PFSK-1 (cell line): ENCODE data around the gene DDB1.

ENCODE experiments used
- FOXP2 ChIP-seq: optimal IDR thresholded peaks from 2 replicates; pipeline ENCODE3; 2011; ENCODE audit warnings: borderline replicate concordance, control low read depth, inconsistent platforms; ENCODE audit not compliant: insufficient read depth; ENCODE audit errors: extremely low read length, extremely low read depth
- POLR2AphosphoS5 ChIP-seq: IDR thresholded peaks from 2 replicates; pipeline ENCODE4 v1.6.1; 2012; ENCODE audit warnings: low read depth, mild to moderate bottlenecking, control low read depth, low read length, moderate library complexity
- REST ChIP-seq, 2 experiments: IDR thresholded peaks; 2 replicates each; pipeline versions ENCODE4 v1.6.1 to v1.8.0; 2011 to 2012; ENCODE audit warnings: low read depth in 2 of 2, low read length in 2 of 2, control low read depth in 1 of 2, inconsistent platforms in 1 of 2, mild to moderate bottlenecking in 1 of 2, moderate library complexity in 1 of 2; ENCODE audit not compliant: insufficient read depth in 1 of 2
- SIN3A ChIP-seq: IDR thresholded peaks from 2 replicates; pipeline ENCODE4 v1.6.1; 2012; ENCODE audit warnings: mild to moderate bottlenecking, low read length, moderate library complexity, borderline replicate concordance; ENCODE audit not compliant: insufficient read depth
- TAF1 ChIP-seq: IDR thresholded peaks from 2 replicates; pipeline ENCODE4 v1.6.1; 2012; ENCODE audit warnings: low read length, control low read depth, borderline replicate concordance; ENCODE audit not compliant: insufficient read depth

DDB1 gene

GRCh38 chr11:61325649-61326414, 7.1 kb downstream of the DDB1 start:
- TF ChIP-seq FOXP2 (no peak), POLR2AphosphoS5 (no peak), REST (IDR thresholded peaks at IDR 0.05; ENCODE audit: insufficient read depth in 1 of 2, low read depth in 2 of 2, low read length in 2 of 2) (no peak)

- TF ChIP-seq POLR2AphosphoS5 (no peak), REST (IDR thresholded peaks at IDR 0.05; ENCODE audit: insufficient read depth in 1 of 2, low read depth in 2 of 2, low read length in 2 of 2) (no peak), SIN3A (no peak), TAF1 (no peak), FOXP2 (no peak)
Observed at GRCh38 chr11:61315260-61315659, 17.6 kb downstream of the DDB1 start.

- TF ChIP-seq POLR2AphosphoS5 (no peak), REST (IDR thresholded peaks at IDR 0.05; ENCODE audit: insufficient read depth in 1 of 2, low read depth in 2 of 2, low read length in 2 of 2) (no peak), SIN3A (no peak)
Observed at GRCh38 chr11:61310749-61311148, 22.2 kb downstream of the DDB1 start.

GRCh38 chr11:61309739-61310138, 23.2 kb downstream of the DDB1 start:
- no peak for TF ChIP-seq REST (IDR thresholded peaks at IDR 0.05; ENCODE audit: insufficient read depth in 1 of 2, low read depth in 2 of 2, low read length in 2 of 2)
- no peak for TF ChIP-seq POLR2AphosphoS5
- TF ChIP-seq SIN3A = no peak
- no peak for TF ChIP-seq FOXP2
- no peak for TF ChIP-seq TAF1

- TF ChIP-seq FOXP2 (no peak), POLR2AphosphoS5 (no peak), TAF1 (no peak), REST (IDR thresholded peaks at IDR 0.05; ENCODE audit: insufficient read depth in 1 of 2, low read depth in 2 of 2, low read length in 2 of 2) (no peak), SIN3A (no peak)
Observed at GRCh38 chr11:61309141-61309540, 23.8 kb downstream of the DDB1 start.
